ENCODE results near the gene RABEPK. TPM values are rescaled to one million over a fixed set of nuclear protein-coding genes. Genes with fewer than 3 reads are reported as not detected.
"Not testable (repeated sequence)": the region's sequence is repeated elsewhere in the genome, so short reads cannot be mapped to it uniquely, and the experiment has no call there.

RABEPK gene
- total and polyA plus RNA-seq, 2 experiments from 2014 or later: 25.0 to 38.9 TPM

DNA sequence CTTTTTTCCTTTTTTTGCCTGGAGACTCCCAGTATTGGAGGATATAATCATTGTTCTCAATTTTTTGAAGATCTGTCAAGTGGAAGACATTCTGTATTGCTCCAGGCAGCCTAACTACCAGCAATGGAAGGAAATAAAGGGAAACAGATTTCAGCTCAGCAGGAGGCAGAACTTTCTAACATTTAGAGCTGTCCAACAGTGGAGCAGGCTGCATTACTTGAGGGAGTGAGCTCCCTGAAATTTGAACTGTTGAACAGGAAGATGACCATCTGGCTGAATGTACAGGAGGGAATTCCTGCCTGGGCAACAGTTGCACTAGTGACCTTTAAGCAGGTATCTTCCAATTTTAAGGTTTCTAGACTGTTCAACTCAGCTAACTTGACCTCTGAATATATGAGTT is 60.2 kb downstream of the RABEPK start:
- DNase-seq: no peak
- TF ChIP-seq EZH2phosphoT487 (IDR thresholded peaks at IDR 0.05; ENCODE audit: insufficient read depth, low read depth) (no peak), EZH2 (IDR thresholded peaks at IDR 0.05; ENCODE audit: insufficient read depth, poor library complexity, severe bottlenecking) (no peak)
- Histone ChIP-seq H3F3A (ENCODE audit: insufficient read depth) (no peaks in the 10 kb centered on the region), H3K4me2 (ENCODE audit: unreplicated experiment) (no peak overlapping the region), H3K79me2 (ENCODE audit: insufficient read depth) (peaks cover 40% of the 10 kb centered on the region), H3K27me3 (replicated peaks; ENCODE audit: insufficient read depth) (no peaks in the 10 kb centered on the region), H3K9ac (no peak overlapping the region), H3K9me3 (ENCODE audit: low read depth) (no peaks in the 10 kb centered on the region), H3K36me3 (ENCODE audit: low read depth) (no peaks in the 10 kb centered on the region), H3K9me2 (ENCODE audit: insufficient read depth) (no peaks in the 10 kb centered on the region), H4K20me1 (ENCODE audit: insufficient read depth) (no peaks in the 10 kb centered on the region), H3K4me3 (no peak overlapping the region), H3K4me1 (ENCODE audit: insufficient read depth) (peaks cover 4% of the 10 kb centered on the region; the same call in 1 of the 2 replicates), H3K27ac (no peak overlapping the region), H2AFZ (peak overlapping the region; percentile 79)
- in situ Hi-C loops (cut with MboI): no loop called here

GRCh38 chr9:125261501-125262293 is 61.4 kb downstream of the RABEPK start, which contains the start of gene GAPVD1:
Gene GAPVD1 (plus strand): TSS chr9:125261826. CDS start chr9:125298922, 37,096 bp downstream.
- no peak for TF ChIP-seq EZH2 (IDR thresholded peaks at IDR 0.05; ENCODE audit: insufficient read depth, poor library complexity, severe bottlenecking)
- TF ChIP-seq EZH2phosphoT487 (IDR thresholded peaks at IDR 0.05; ENCODE audit: insufficient read depth, low read depth): no peak
- H3K36me3 ChIP-seq (ENCODE audit: low read depth): no peaks in the 10 kb centered on the region
- no peaks in the 10 kb centered on the region for H3K9me3 ChIP-seq (ENCODE audit: low read depth)
- peaks cover 4% of the 10 kb centered on the region; the same call in 1 of the 2 replicates for H3K4me1 ChIP-seq (ENCODE audit: insufficient read depth)
- H3K4me3 ChIP-seq: peak within 1 kb of the TSS; percentile 88
- H3K27ac ChIP-seq: peak within 1 kb of the TSS; percentile 47
- no peaks in the 10 kb centered on the region for H3K27me3 ChIP-seq (replicated peaks; ENCODE audit: insufficient read depth)
- peak within 1 kb of the TSS; percentile 96 for H3K4me2 ChIP-seq (ENCODE audit: unreplicated experiment)
- in situ Hi-C loops (cut with MboI): no loop called here
- peak within 1 kb of the TSS; percentile 79 for H2AFZ ChIP-seq
- whole genome bisulfite sequencing, 2 experiments (ENCODE audit: low coverage in 1 of 2, low lambda C conversion rate in 2 of 2, missing lambda C conversion rate in 2 of 2): 1 to 2% methylated on average over 41 to 63 of the region's 72 CpGs
- DNase-seq: peak; percentile 94
- peaks cover 51% of the 10 kb centered on the region for H3K79me2 ChIP-seq (ENCODE audit: insufficient read depth)
- no peaks in the 10 kb centered on the region for H3F3A ChIP-seq (ENCODE audit: insufficient read depth)
- no peaks in the 10 kb centered on the region for H4K20me1 ChIP-seq (ENCODE audit: insufficient read depth)
- peak within 1 kb of the TSS; percentile 92 for H3K9ac ChIP-seq
- H3K9me2 ChIP-seq (ENCODE audit: insufficient read depth): no peaks in the 10 kb centered on the region

DNA sequence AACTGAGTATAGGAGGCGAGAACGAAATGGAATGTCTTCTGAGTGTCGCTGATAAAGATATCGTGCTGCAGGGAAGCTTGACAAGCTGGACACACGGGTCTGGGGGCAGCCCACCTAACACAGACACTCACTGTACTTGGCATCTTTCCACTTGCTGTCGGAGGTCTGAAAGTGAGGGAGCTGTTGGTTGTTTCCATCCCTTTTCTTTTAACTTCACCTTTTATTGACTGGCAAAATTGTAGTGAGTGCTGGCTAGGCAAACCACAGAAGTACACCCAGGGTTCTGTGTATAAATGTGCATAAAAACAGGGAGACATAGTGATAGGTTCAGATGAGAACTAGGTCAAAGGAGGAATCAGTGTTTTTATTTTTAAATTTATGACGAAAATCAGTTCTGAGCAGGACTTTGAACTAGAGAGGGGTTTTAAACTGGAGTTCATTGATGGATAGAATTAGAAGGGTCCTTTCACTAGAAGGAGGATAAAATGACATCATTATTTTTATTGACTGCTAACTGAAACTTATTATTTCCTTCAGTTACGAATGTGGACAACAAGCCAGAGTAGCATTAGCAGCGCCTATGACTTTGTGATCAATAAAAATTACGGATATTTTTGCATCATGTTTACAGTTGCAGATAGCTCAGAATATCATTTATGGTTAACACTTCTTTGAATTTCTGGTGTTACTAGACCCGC is 62.1 kb downstream of the RABEPK start:
- no peak for TF ChIP-seq EZH2phosphoT487 (IDR thresholded peaks at IDR 0.05; ENCODE audit: insufficient read depth, low read depth)
- TF ChIP-seq EZH2 (IDR thresholded peaks at IDR 0.05; ENCODE audit: insufficient read depth, poor library complexity, severe bottlenecking): no peak
- H3K4me1 ChIP-seq (ENCODE audit: insufficient read depth): peaks cover 4% of the 10 kb centered on the region; the same call in 1 of the 2 replicates
- peak overlapping the region; percentile 96 for H3K4me2 ChIP-seq (ENCODE audit: unreplicated experiment)
- H3K79me2 ChIP-seq (ENCODE audit: insufficient read depth): peaks cover 58% of the 10 kb centered on the region
- no peaks in the 10 kb centered on the region for H3F3A ChIP-seq (ENCODE audit: insufficient read depth)
- 8 to 14% methylated on average over 8 to 11 of the region's 11 CpGs for WGBS, 2 experiments (ENCODE audit: low coverage in 1 of 2, low lambda C conversion rate in 2 of 2, missing lambda C conversion rate in 2 of 2)
- no peaks in the 10 kb centered on the region for H4K20me1 ChIP-seq (ENCODE audit: insufficient read depth)
- no peaks in the 10 kb centered on the region for H3K9me3 ChIP-seq (ENCODE audit: low read depth)
- H3K9ac ChIP-seq: peak overlapping the region; percentile 92
- H3K27ac ChIP-seq: peak overlapping the region; percentile 47; the same call in 1 of the 2 replicates
- H3K4me3 ChIP-seq: peak overlapping the region; percentile 88
- H3K27me3 ChIP-seq (replicated peaks; ENCODE audit: insufficient read depth): no peaks in the 10 kb centered on the region
- peak overlapping the region; percentile 79 for H2AFZ ChIP-seq
- H3K9me2 ChIP-seq (ENCODE audit: insufficient read depth): no peaks in the 10 kb centered on the region
- H3K36me3 ChIP-seq (ENCODE audit: low read depth): no peaks in the 10 kb centered on the region
- DNase-seq: peak; percentile 53
- in situ Hi-C loops (cut with MboI): no loop called here

DNA sequence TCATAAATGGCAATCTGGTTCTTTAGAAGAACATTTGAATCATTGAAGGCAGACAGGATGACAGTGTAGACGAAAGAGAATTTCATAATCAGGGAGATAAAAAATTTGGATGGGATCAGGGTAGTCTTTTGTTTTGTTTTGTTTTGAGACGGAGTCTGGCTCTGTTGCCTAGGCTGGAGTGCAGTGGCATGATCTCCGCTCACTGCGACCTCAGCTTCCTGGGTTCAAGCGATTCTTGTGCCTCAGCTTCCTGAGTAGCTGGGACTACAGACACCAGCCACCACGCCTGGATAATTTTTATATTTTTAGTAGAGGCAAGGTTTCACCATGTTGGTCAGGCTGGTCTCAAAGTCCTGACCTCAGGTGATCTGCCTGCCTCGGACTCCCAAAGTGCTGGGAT is 63.7 kb downstream of the RABEPK start:
- H3K9me2 ChIP-seq (ENCODE audit: insufficient read depth); H4K20me1 ChIP-seq (ENCODE audit: insufficient read depth); H3K27ac ChIP-seq; in situ Hi-C loops (cut with MboI); H3K4me3 ChIP-seq; H3F3A ChIP-seq (ENCODE audit: insufficient read depth); H3K4me2 ChIP-seq (ENCODE audit: unreplicated experiment); H3K36me3 ChIP-seq (ENCODE audit: low read depth); H3K27me3 ChIP-seq (replicated peaks; ENCODE audit: insufficient read depth); H3K4me1 ChIP-seq (ENCODE audit: insufficient read depth); H3K9ac ChIP-seq; DNase-seq; H3K9me3 ChIP-seq (ENCODE audit: low read depth); H2AFZ ChIP-seq: not testable (repeated sequence)
- peaks cover 75% of the 10 kb centered on the region for H3K79me2 ChIP-seq (ENCODE audit: insufficient read depth)
- WGBS, 2 experiments (ENCODE audit: low coverage in 1 of 2, low lambda C conversion rate in 2 of 2, missing lambda C conversion rate in 2 of 2): 86 to 93% methylated on average over 7 of the region's 7 CpGs
